KMS-11 (cell line): ENCODE measurements around the gene ZNF175.

ENCODE experiments used
- H2AFZ ChIP-seq: fragments of 200-600 bp; sonication (generic); 2 replicates; pipeline ENCODE4 v1.6.1; 2016; ENCODE audit warnings: antibody characterized with exemption, mixed run types, low read depth
- H3K27ac ChIP-seq: fragments of 200-600 bp; sonication (generic); 2 replicates; pipeline ENCODE4 v1.6.1; 2016; ENCODE audit warnings: mild to moderate bottlenecking, mixed run types
- H3K27me3 ChIP-seq: fragments of 200-600 bp; sonication (generic); 2 replicates; pipeline ENCODE4 v1.6.1; 2017; ENCODE audit warnings: mild to moderate bottlenecking, low read depth, mixed run types, moderate library complexity; ENCODE audit not compliant: insufficient read depth
- H3K36me3 ChIP-seq: fragments of 200-600 bp; sonication (generic); 2 replicates; pipeline ENCODE4 v1.6.1; 2017; ENCODE audit warnings: mild to moderate bottlenecking, mixed run types; ENCODE audit not compliant: insufficient read depth
- H3K4me1 ChIP-seq: fragments of 200-600 bp; sonication (generic); 2 replicates; pipeline ENCODE4 v1.6.1; 2016; ENCODE audit warnings: mild to moderate bottlenecking, low read depth, mixed run types; ENCODE audit not compliant: poor library complexity, severe bottlenecking
- H3K4me2 ChIP-seq: fragments of 200-600 bp; sonication (generic); 2 replicates; pipeline ENCODE4 v1.7.0; 2016; ENCODE audit warnings: mild to moderate bottlenecking, mixed run types
- H3K4me3 ChIP-seq: fragments of 200-600 bp; sonication (generic); IDR thresholded peaks from 2 replicates; pipeline ENCODE4 v1.6.1; 2017; ENCODE audit warnings: low read depth, low read length, mixed read lengths; ENCODE audit not compliant: insufficient read depth
- H3K79me2 ChIP-seq: fragments of 200-600 bp; sonication (generic); 2 replicates; pipeline ENCODE4 v1.6.1; 2016; ENCODE audit warnings: low read depth, mixed run types; ENCODE audit not compliant: insufficient read depth
- H3K9ac ChIP-seq: fragments of 200-600 bp; sonication (generic); 2 replicates; pipeline ENCODE4 v1.6.1; 2016; ENCODE audit warnings: mild to moderate bottlenecking, mixed run types
- H4K20me1 ChIP-seq: fragments of 200-600 bp; sonication (generic); 2 replicates; pipeline ENCODE4 v1.6.1; 2016; ENCODE audit warnings: mild to moderate bottlenecking, mixed run types; ENCODE audit not compliant: insufficient read depth
- CTCF ChIP-seq: fragments of 200-600 bp; sonication (generic); conservative IDR thresholded peaks from 2 replicates; pipeline ENCODE4 v1.6.1; 2017; ENCODE audit warnings: low read depth, mild to moderate bottlenecking, antibody characterized with exemption, low read length, moderate library complexity, mixed read lengths

ZNF175 gene

GRCh38 chr19:51544038-51544437 lies 27.0 kb upstream of the ZNF175 start:
- no peak overlapping the region for H3K27ac ChIP-seq
- H3K9ac ChIP-seq = no peak overlapping the region
- no peak overlapping the region for H2AFZ ChIP-seq
- no peaks in the 10 kb centered on the region for H3K27me3 ChIP-seq
- no peak for TF ChIP-seq CTCF
- H3K79me2 ChIP-seq = no peaks in the 10 kb centered on the region
- H3K4me2 ChIP-seq = no peak overlapping the region
- no peaks in the 10 kb centered on the region for H3K36me3 ChIP-seq
- H3K4me3 ChIP-seq = no peak overlapping the region
- no peaks in the 10 kb centered on the region for H4K20me1 ChIP-seq
- no peaks in the 10 kb centered on the region for H3K4me1 ChIP-seq

- H2AFZ ChIP-seq = no peak overlapping the region
- no peak overlapping the region for H3K27ac ChIP-seq
- H3K9ac ChIP-seq = no peak overlapping the region
- H3K79me2 ChIP-seq = no peaks in the 10 kb centered on the region
- no peaks in the 10 kb centered on the region for H3K4me1 ChIP-seq
- no peaks in the 10 kb centered on the region for H4K20me1 ChIP-seq
- H3K27me3 ChIP-seq = no peaks in the 10 kb centered on the region
- H3K4me2 ChIP-seq = no peak overlapping the region
- H3K4me3 ChIP-seq = no peak overlapping the region
- TF ChIP-seq CTCF = no peak
- H3K36me3 ChIP-seq = no peaks in the 10 kb centered on the region
Observed at GRCh38 chr19:51546107-51546649, 24.9 kb upstream of the ZNF175 start.

- Histone ChIP-seq H3K27me3 (no peaks in the 10 kb centered on the region), H3K9ac (no peak overlapping the region)
Observed at GRCh38 chr19:51546650-51547396, 24.3 kb upstream of the ZNF175 start.

GRCh38 chr19:51547397-51548212 lies 23.5 kb upstream of the ZNF175 start:
- Histone ChIP-seq H3K9ac (no peak overlapping the region), H3K4me1 (no peaks in the 10 kb centered on the region), H4K20me1 (no peaks in the 10 kb centered on the region), H3K27ac (no peak overlapping the region), H3K27me3 (no peaks in the 10 kb centered on the region), H3K4me3 (no peak overlapping the region), H2AFZ (no peak overlapping the region), H3K36me3 (no peaks in the 10 kb centered on the region), H3K79me2 (no peaks in the 10 kb centered on the region), H3K4me2 (no peak overlapping the region)
- no peak for TF ChIP-seq CTCF

More at GRCh38 chr19:51546650-51547396, 24.3 kb upstream of the ZNF175 start:
- Histone ChIP-seq H3K36me3 (no peaks in the 10 kb centered on the region), H2AFZ (no peak overlapping the region), H3K79me2 (no peaks in the 10 kb centered on the region), H3K4me2 (no peak overlapping the region), H3K4me3 (no peak overlapping the region), H3K27ac (no peak overlapping the region), H4K20me1 (no peaks in the 10 kb centered on the region), H3K4me1 (no peaks in the 10 kb centered on the region)
- TF ChIP-seq CTCF = no peak
